Fibroblast of lung (primary cell): ENCODE results near the gene BAZ2A. TPM values are rescaled to one million over a fixed set of nuclear protein-coding genes. Genes with fewer than 3 reads are reported as not detected.

Experiments used
- DNase-seq, 2 donors: peaks; one replicate each; pipeline versions ENCODE4 v3.0.0 to v3.0.0-alpha.2; 2010; ENCODE audit warnings: low read depth in 2 of 2
- H2AFZ ChIP-seq: 2 replicates; pipeline ENCODE4 v1.5.1; 2012; ENCODE audit warnings: low read length, control low read depth, inconsistent platforms
- H3K27ac ChIP-seq: 2 replicates; pipeline ENCODE4 v1.5.1; 2011; ENCODE audit warnings: low read length, control low read depth; ENCODE audit not compliant: insufficient read depth
- H3K27me3 ChIP-seq: 2 replicates; pipeline ENCODE4 v1.5.1; 2011; ENCODE audit warnings: mild to moderate bottlenecking, low read length; ENCODE audit not compliant: control insufficient read depth, insufficient read depth
- H3K36me3 ChIP-seq: 2 replicates; pipeline ENCODE4 v1.5.1; 2011; ENCODE audit warnings: low read length; ENCODE audit not compliant: control insufficient read depth, insufficient read depth
- H3K4me1 ChIP-seq: 2 replicates; pipeline ENCODE4 v1.5.1; 2011; ENCODE audit warnings: low read length; ENCODE audit not compliant: control insufficient read depth, insufficient read depth; ENCODE audit errors: extremely low read depth
- H3K4me2 ChIP-seq: 2 replicates; pipeline ENCODE4 v1.5.1; 2011; ENCODE audit warnings: low read length, control low read depth; ENCODE audit not compliant: insufficient read depth; ENCODE audit errors: extremely low read depth
- H3K4me3 ChIP-seq, 4 experiments: fragments of 200-600 bp in 1 of 4; sonication (generic) in 1 of 4; replicated peaks in 1 of 4; 2 replicates each; pipeline ENCODE4 v1.5.1; 2011 to 2016; ENCODE audit warnings: low read length in 4 of 4, low read depth in 3 of 4, mild to moderate bottlenecking in 3 of 4, control low read depth in 2 of 4, inconsistent platforms in 1 of 4, mixed read lengths in 1 of 4; ENCODE audit not compliant: insufficient read depth in 1 of 4; ENCODE audit errors: control extremely low read depth in 1 of 4
- H3K79me2 ChIP-seq: 2 replicates; pipeline ENCODE4 v1.5.1; 2012; ENCODE audit warnings: mild to moderate bottlenecking, low read length, inconsistent platforms; ENCODE audit not compliant: control insufficient read depth, insufficient read depth
- H3K9ac ChIP-seq: 2 replicates; pipeline ENCODE4 v1.5.1; 2011; ENCODE audit warnings: mild to moderate bottlenecking, low read length, control low read depth; ENCODE audit not compliant: insufficient read depth
- H3K9me3 ChIP-seq: 2 replicates; pipeline ENCODE4 v1.5.1; 2012; ENCODE audit warnings: low read depth, low read length; ENCODE audit not compliant: control insufficient read depth, insufficient read depth
- H4K20me1 ChIP-seq: 2 replicates; pipeline ENCODE4 v1.5.1; 2011; ENCODE audit warnings: low read length; ENCODE audit not compliant: control insufficient read depth, insufficient read depth; ENCODE audit errors: extremely low read depth
- CTCF ChIP-seq, 2 donors: IDR thresholded peaks in 1 of 2; conservative IDR thresholded peaks in 1 of 2; 1 replicate in 1 of 2; 2 replicates in 1 of 2; pipeline ENCODE4 v1.5.1; 2011 to 2012; ENCODE audit warnings: low read length in 2 of 2, control low read depth in 1 of 2, inconsistent platforms in 1 of 2, low read depth in 1 of 2, mild to moderate bottlenecking in 1 of 2
- EZH2 ChIP-seq: IDR thresholded peaks from 2 replicates; pipeline ENCODE4 v1.5.1; 2012; ENCODE audit warnings: low read length, control low read depth, mild to moderate bottlenecking; ENCODE audit errors: missing control alignments
- polyA minus RNA-seq: library from RNA; depleted of rRNA, polyadenylated mRNA; stranded (reverse); fragments of >200 nt; gene quantifications from 2 replicates; pipeline ENCODE4 v1.2.3, GENCODE V29; 2011; ENCODE audit warnings: low replicate concordance
- polyA plus RNA-seq, 2 donors: library from polyadenylated mRNA; depleted of rRNA in 1 of 2; stranded (reverse) in 1 of 2; unstranded in 1 of 2; fragments of >200 nt; gene quantifications; 2 replicates each; pipeline ENCODE4 v1.2.1, GENCODE V29; 2011 to 2012; ENCODE audit warnings: missing spikeins in 1 of 2
- total RNA-seq: library from RNA; depleted of rRNA; stranded (reverse); fragments of >200 nt; gene quantifications from 2 replicates; pipeline ENCODE4 v1.2.1, GENCODE V29; 2014

BAZ2A gene
- total RNA-seq = 15.9 and 32.0 TPM in 2 replicates
- polyA plus RNA-seq = 39.9 and 42.5 TPM in 2 replicates
- polyA plus RNA-seq (2012) = 22.9 and 27.4 TPM in 2 replicates
- polyA minus RNA-seq = 168 and 206 TPM in 2 replicates

- peak; percentile 72 to 77 for DNase-seq
- Histone ChIP-seq H3K36me3 (peaks cover 3% of the 10 kb centered on the region), H3K79me2 (peaks cover 88% of the 10 kb centered on the region), H3K9me3 (no peaks in the 10 kb centered on the region), H3K4me1 (peaks cover 25% of the 10 kb centered on the region), H3K27ac (peak within 1 kb of the TSS; percentile 92), H3K4me3 (peak within 1 kb of the TSS; percentile 86 to 97 (median 94)), H3K27me3 (no peaks in the 10 kb centered on the region), H3K9ac (peak within 1 kb of the TSS; percentile 67), H4K20me1 (no peaks in the 10 kb centered on the region), H2AFZ (peak within 1 kb of the TSS; percentile 12), H3K4me2 (peak within 1 kb of the TSS; percentile 99)
- TF ChIP-seq CTCF (conservative IDR thresholded peaks at IDR 0.05 in 1 of 2, IDR thresholded peaks at IDR 0.05 in 1 of 2; ENCODE audit: low read depth in 1 of 2, low read length in 2 of 2) (no peak), EZH2 (no peak)
Observed at GRCh38 chr12:56630180-56630632, at the start of gene BAZ2A. TSS of gene BAZ2A (minus strand) at chr12:56630326. CDS start at chr12:56617530, 12,796 bp downstream.

GRCh38 chr12:56678852-56679251, 48.7 kb upstream of the BAZ2A start:
- no peaks in the 10 kb centered on the region for H4K20me1 ChIP-seq
- H3K4me2 ChIP-seq = no peak overlapping the region

DNA sequence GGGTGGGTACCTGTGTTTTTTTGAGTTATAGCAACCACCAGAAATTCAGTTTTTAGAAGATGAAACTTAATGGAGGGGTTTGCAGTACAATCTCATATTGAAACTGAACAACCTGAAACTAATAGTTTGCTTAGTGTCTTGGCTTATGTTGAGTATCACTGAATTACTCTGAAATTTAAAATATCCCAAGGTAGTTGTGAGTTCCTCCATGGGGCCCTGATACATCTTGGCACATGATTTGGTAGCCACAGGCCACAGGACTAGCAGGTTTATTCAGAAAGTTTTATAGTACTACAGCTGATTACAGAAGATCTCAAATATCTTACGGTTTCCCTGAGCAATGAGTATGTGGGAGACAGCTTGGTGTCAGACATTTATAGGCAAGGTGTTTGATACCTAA, 47.6 kb upstream of the BAZ2A start:
- H4K20me1 ChIP-seq = no peaks in the 10 kb centered on the region
- H3K27ac ChIP-seq = no peak overlapping the region
- H3K4me3 ChIP-seq = no peak overlapping the region
- TF ChIP-seq CTCF (conservative IDR thresholded peaks at IDR 0.05 in 1 of 2, IDR thresholded peaks at IDR 0.05 in 1 of 2; ENCODE audit: low read depth in 1 of 2, low read length in 2 of 2) (no peak), EZH2 (no peak)
- H3K4me1 ChIP-seq = peaks cover 3% of the 10 kb centered on the region
- no peak overlapping the region for H3K9ac ChIP-seq
- peaks cover 92% of the 10 kb centered on the region for H3K79me2 ChIP-seq
- no peak for DNase-seq
- no peak overlapping the region for H3K4me2 ChIP-seq
- H3K9me3 ChIP-seq = no peaks in the 10 kb centered on the region
- H3K27me3 ChIP-seq = no peaks in the 10 kb centered on the region
- peaks cover 1% of the 10 kb centered on the region for H3K36me3 ChIP-seq
- H2AFZ ChIP-seq = no peak overlapping the region

More at GRCh38 chr12:56678852-56679251, 48.7 kb upstream of the BAZ2A start:
- Histone ChIP-seq H3K27ac (no peak overlapping the region), H3K27me3 (no peaks in the 10 kb centered on the region), H3K4me1 (no peaks in the 10 kb centered on the region), H3K36me3 (peaks cover 1% of the 10 kb centered on the region), H3K9ac (no peak overlapping the region), H2AFZ (no peak overlapping the region), H3K79me2 (peaks cover 95% of the 10 kb centered on the region), H3K9me3 (no peaks in the 10 kb centered on the region), H3K4me3 (no peak overlapping the region)
- DNase-seq = no peak
- TF ChIP-seq CTCF (conservative IDR thresholded peaks at IDR 0.05 in 1 of 2, IDR thresholded peaks at IDR 0.05 in 1 of 2; ENCODE audit: low read depth in 1 of 2, low read length in 2 of 2) (no peak), EZH2 (no peak)
